Heart left ventricle (tissue), 16 donors: Measurements from ENCODE around the gene ABCA12. TPM values are rescaled to one million over a fixed set of nuclear protein-coding genes. Genes with fewer than 3 reads are reported as not detected.

Experiments
- ATAC-seq, 4 donors: fragments of 200-7000 bp; cut with Tn5 transposase; one replicate each; pipeline ENCODE4 v1.9.1; 2020 to 2022; ENCODE audit warnings: moderate library complexity in 4 of 4, mild to moderate bottlenecking in 3 of 4, moderate number of reproducible peaks in 1 of 4
- DNase-seq, 5 donors: peaks; one replicate each; pipeline ENCODE4 v3.0.0-alpha.2; 2020
- H3K27ac ChIP-seq, 12 donors: fragments of 200-600 bp; sonication (generic) in 4 of 12; one replicate each; pipeline versions ENCODE4 v1.5.0 to v1.8.0; 2016 to 2022; ENCODE audit warnings: mild to moderate bottlenecking in 2 of 12
- H3K27me3 ChIP-seq, 9 donors: fragments of 200-600 bp; sonication (generic) in 2 of 9; one replicate each; pipeline versions ENCODE4 v1.5.1 to v1.8.0; 2016 to 2022; ENCODE audit warnings: mild to moderate bottlenecking in 3 of 9
- H3K36me3 ChIP-seq, 9 donors: fragments of 200-600 bp; sonication (generic) in 2 of 9; one replicate each; pipeline versions ENCODE4 v1.5.0 to v1.8.0; 2018 to 2022; ENCODE audit warnings: mild to moderate bottlenecking in 2 of 9
- H3K4me1 ChIP-seq, 12 donors: fragments of 200-600 bp; sonication (generic) in 4 of 12; one replicate each; pipeline versions ENCODE4 v1.5.0 to v1.8.0; 2016 to 2022; ENCODE audit warnings: mild to moderate bottlenecking in 3 of 12
- H3K4me3 ChIP-seq, 12 donors: fragments of 200-600 bp; sonication (generic) in 4 of 12; one replicate each; pipeline versions ENCODE4 v1.5.0 to v1.8.0; 2017 to 2022; ENCODE audit warnings: mild to moderate bottlenecking in 9 of 12, moderate library complexity in 4 of 12
- H3K9me3 ChIP-seq, 12 donors: fragments of 200-600 bp; sonication (generic) in 4 of 12; one replicate each; pipeline versions ENCODE4 v1.5.0 to v1.8.0; 2016 to 2022; ENCODE audit warnings: mild to moderate bottlenecking in 1 of 12
- CTCF ChIP-seq, 12 donors: fragments of 200-600 bp; sonication (generic) in 4 of 12; IDR thresholded peaks; one replicate each; pipeline versions ENCODE4 v1.5.0 to v1.8.0; 2018 to 2022; ENCODE audit warnings: antibody characterized with exemption in 12 of 12, mild to moderate bottlenecking in 5 of 12
- POLR2A ChIP-seq, 2 donors: fragments of 450-650 bp; IDR thresholded peaks; one replicate each; pipeline ENCODE4 v1.6.1; 2017; ENCODE audit warnings: antibody characterized with exemption in 2 of 2, mild to moderate bottlenecking in 2 of 2, moderate library complexity in 2 of 2
- WGBS, 4 donors: extraction: QIAGEN DNeasy Blood & Tissue Kit in 2 of 4; methylation state at CpG; one replicate each; pipeline versions ENCODE4 v1.1.5 to v1.1.7; 2013 to 2018; 5-methylcytosine and 5-hydroxymethylcytosine counted together
- intact Hi-C, 10 donors: fragments of 100-400 bp; cut with DNase I; formaldehyde crosslinking; loops; one replicate each; pipeline versions ENCODE4 v1.11.1 to v1.14.2; 2022
- polyA plus RNA-seq, 2 donors: library from polyadenylated mRNA; stranded (reverse); fragments of 200-250 nt; gene quantifications; one replicate each; pipeline ENCODE4 v1.2.3, GENCODE V29; 2013
- total RNA-seq, 9 donors: library from RNA; depleted of rRNA in 2 of 9; stranded (reverse); fragments of >200 nt in 2 of 9; fragmentation: NEBNext Ultra II Directional in 3 of 9; extraction: Animal tissue kit (Norgen Biotek cat#: 25700) in 3 of 9; gene quantifications; one replicate each; pipeline versions ENCODE4 v1.1.0 to v1.2.4, GENCODE V29; 2016 to 2023
- donor health status: ischemic (EF 13 %, LVEDD 7.1; RV severe dilation, severe dysfunction).
- donor health status: healthy with polysubstance abuse.
- donor health status: DM: no; HTN: yes; CAD: no.
- donor health status: DM: no; HTN: no; CAD: no.
- donor health status: ischemic (EF 25% LVEDD 6.9; RV normal size, moderate dysfunction).
- donor health status: ischemic (EF 25% LVEDD 5.7; RV mildly dilated, moderate dysfunction).
- donor health status: healthy.
- donor health status: DM: yes; HTN: yes; CAD: no.
- donor health status: ischemic (EF 35%, LVEDD 5.7; RV mildly dilated, moderate dysfunction).
- donor health status: nonischemic (EF 11% LVEDD 7.7; RV severe dilation, severe dysfunction).
- donor health status: DM: yes; HTN: yes; CAD: no.
- donor health status: PGD.
- donor health status: ischemic (EF 29% LVEDD 5.4; RV normal size, mild dysfunction).
- donor health status: nonischemic (EF 23%, LVEDD 6.1; RV moderate dilation, normal function).

The ABCA12 gene
- total and polyA plus RNA-seq, 11 donors: 0.02 TPM; not detected in 10

- intact Hi-C loops: no loop called here
- DNase-seq: no peak
- H3K4me3 ChIP-seq: no peak overlapping the region
- no peak for TF ChIP-seq POLR2A (IDR thresholded peaks at IDR 0.05)
- no peak for TF ChIP-seq CTCF (IDR thresholded peaks at IDR 0.05)
- H3K27me3 ChIP-seq: peaks cover 0 to 3% (median 0%) of the 10 kb centered on the region in 9 donors
- H3K9me3 ChIP-seq: no peaks in the 10 kb centered on the region
- no peak for ATAC-seq
- no peak overlapping the region for H3K27ac ChIP-seq
- H3K4me1 ChIP-seq: no peaks in the 10 kb centered on the region
- H3K36me3 ChIP-seq: no peaks in the 10 kb centered on the region
Measured at GRCh38 chr2:215143458-215143857, 5.0 kb upstream of the ABCA12 start.

- Histone ChIP-seq H3K9me3 (no peaks in the 10 kb centered on the region), H3K4me1 (no peaks in the 10 kb centered on the region), H3K27ac (no peak overlapping the region), H3K27me3 (peaks cover 0 to 3% (median 0%) of the 10 kb centered on the region in 9 donors), H3K36me3 (no peaks in the 10 kb centered on the region), H3K4me3 (no peak overlapping the region)
- WGBS, 4 donors: 89 to 95% (median 94%) methylated on average over 2 of the region's 2 CpGs
- intact Hi-C loops: no loop called here
- TF ChIP-seq CTCF (IDR thresholded peaks at IDR 0.05): no peak
- no peak for DNase-seq
- no peak for ATAC-seq
Measured at GRCh38 chr2:215141706-215142105, 3.3 kb upstream of the ABCA12 start.

GRCh38 chr2:215140166-215140707 is 1.8 kb upstream of the ABCA12 start:
- intact Hi-C loops: no loop called here
- Histone ChIP-seq H3K36me3 (no peaks in the 10 kb centered on the region), H3K9me3 (no peaks in the 10 kb centered on the region), H3K27me3 (peaks cover 0 to 3% (median 0%) of the 10 kb centered on the region in 9 donors), H3K27ac (no peak overlapping the region), H3K4me3 (no peak overlapping the region), H3K4me1 (no peaks in the 10 kb centered on the region)
- ATAC-seq (no peak), DNase-seq (no peak)
- TF ChIP-seq POLR2A (IDR thresholded peaks at IDR 0.05) (no peak), CTCF (IDR thresholded peaks at IDR 0.05) (no peak)
- WGBS, 4 donors: 72 to 82% (median 81%) methylated on average over 4 of the region's 4 CpGs

- Histone ChIP-seq H3K27ac (no peak overlapping the region), H3K4me3 (no peak overlapping the region), H3K27me3 (peaks cover 0 to 3% (median 0%) of the 10 kb centered on the region in 9 donors), H3K9me3 (peaks cover 0 to 8% (median 1%) of the 10 kb centered on the region in 12 donors), H3K4me1 (no peaks in the 10 kb centered on the region), H3K36me3 (no peaks in the 10 kb centered on the region)
- ATAC-seq: no peak
- 67 to 72% (median 70%) methylated on average over 6 of the region's 6 CpGs for WGBS, 4 donors
- intact Hi-C loops: no loop called here
- TF ChIP-seq POLR2A (IDR thresholded peaks at IDR 0.05) (no peak), CTCF (IDR thresholded peaks at IDR 0.05) (no peak)
- DNase-seq: no peak
Measured at GRCh38 chr2:215137741-215138340, 585 bp downstream of the ABCA12 start.
